ENCODE results near the gene CELF4. TPM values are rescaled to one million over a fixed set of nuclear protein-coding genes. Genes with fewer than 3 reads are reported as not detected.

Gene CELF4
- polyA plus RNA-seq, 1 donor: 2.9 TPM

GRCh38 chr18:37494406-37494805, 71.2 kb downstream of the CELF4 start:
- DNase-seq: no peak

GRCh38 chr18:37493352-37493935, 72.2 kb downstream of the CELF4 start:
- no peak for DNase-seq

- no peak for DNase-seq
Measured at GRCh38 chr18:37492952-37493351, 72.6 kb downstream of the CELF4 start.

GRCh38 chr18:37491526-37491925, 74.1 kb downstream of the CELF4 start:
- no peak for DNase-seq

- no peak for DNase-seq
Measured at GRCh38 chr18:37489998-37490397, 75.6 kb downstream of the CELF4 start.

- DNase-seq: no peak
Measured at GRCh38 chr18:37489011-37489410, 76.6 kb downstream of the CELF4 start.

- DNase-seq: peak; percentile 64
Measured at GRCh38 chr18:37487400-37487867, 78.2 kb downstream of the CELF4 start.

- no peak for DNase-seq
Measured at GRCh38 chr18:37486848-37487247, 78.8 kb downstream of the CELF4 start.

- DNase-seq: no peak
Measured at GRCh38 chr18:37484983-37485834, 80.4 kb downstream of the CELF4 start.

- no peak for DNase-seq
Measured at GRCh38 chr18:37483984-37484819, 81.4 kb downstream of the CELF4 start.

GRCh38 chr18:37483221-37483971, 82.2 kb downstream of the CELF4 start:
- peak; percentile 75 for DNase-seq

- no peak for DNase-seq
Measured at GRCh38 chr18:37482433-37482832, 83.2 kb downstream of the CELF4 start.

- DNase-seq: no peak
Measured at GRCh38 chr18:37482002-37482401, 83.6 kb downstream of the CELF4 start.

- DNase-seq: no peak
Measured at GRCh38 chr18:37481491-37481890, 84.1 kb downstream of the CELF4 start.

- DNase-seq: no peak
Measured at GRCh38 chr18:37481072-37481471, 84.5 kb downstream of the CELF4 start.

- DNase-seq: no peak
Measured at GRCh38 chr18:37476611-37477295, 88.8 kb downstream of the CELF4 start.

- DNase-seq: no peak
Measured at GRCh38 chr18:37476182-37476581, 89.4 kb downstream of the CELF4 start.

GRCh38 chr18:37473195-37473840, 92.3 kb downstream of the CELF4 start:
- DNase-seq: no peak

GRCh38 chr18:37471637-37472036, 94.0 kb downstream of the CELF4 start:
- DNase-seq: no peak

GRCh38 chr18:37470986-37471385, 94.6 kb downstream of the CELF4 start:
- no peak for DNase-seq
